ENCODE data around the gene CDKN2AIPNL.

- TF ChIP-seq CTCF (conservative IDR thresholded peaks at IDR 0.05 in 1 of 2, IDR thresholded peaks at IDR 0.05 in 1 of 2; ENCODE audit: low read depth in 1 of 2, low read length in 2 of 2), result no peak
- no peak for TF ChIP-seq EZH2 (IDR thresholded peaks at IDR 0.05; ENCODE audit: low read length, missing control alignments)
Observed at GRCh38 chr5:134457801-134458200, 46.1 kb upstream of the CDKN2AIPNL start.
